Calu3 (cell line): Measurements from ENCODE around the gene PCDHB9. TPM values are rescaled to one million over a fixed set of nuclear protein-coding genes. Genes with fewer than 3 reads are reported as not detected.
"Not testable (repeated sequence)": the region's sequence is repeated elsewhere in the genome, so short reads cannot be mapped to it uniquely, and the experiment has no call there.

Experiments
- BruUV-seq: library from RNA; stranded (reverse); fragments of 400-500 nt; replicated peaks from 2 replicates; lab custom pipeline; 2021; lab: Mats Ljungman, UMichigan
- CTCF ChIA-PET: fragments of 300-600 bp; sonication (Branson Sonifier 250); formaldehyde crosslinking; loops from one replicate; lab custom pipeline; 2022; ENCODE audit warnings: antibody characterized with exemption; lab: Charles Lee
- DNase-seq: peaks from one replicate; pipeline ENCODE4 v3.0.0; 2022
- H3K27ac Mint-ChIP-seq: one replicate; pipeline ENCODE4 v1.8.0; 2022; ENCODE audit warnings: mixed read lengths; ENCODE audit not compliant: unreplicated experiment
- H3K27me3 Mint-ChIP-seq: one replicate; pipeline ENCODE4 v1.8.0; 2022; ENCODE audit warnings: mixed read lengths; ENCODE audit not compliant: unreplicated experiment
- H3K36me3 Mint-ChIP-seq: one replicate; pipeline ENCODE4 v1.8.0; 2022; ENCODE audit warnings: mild to moderate bottlenecking, moderate library complexity, mixed read lengths; ENCODE audit not compliant: insufficient read depth, unreplicated experiment
- H3K4me1 Mint-ChIP-seq: one replicate; pipeline ENCODE4 v1.8.0; 2022; ENCODE audit warnings: mild to moderate bottlenecking, low read depth, mixed read lengths; ENCODE audit not compliant: unreplicated experiment
- H3K4me3 Mint-ChIP-seq: one replicate; pipeline ENCODE4 v1.8.0; 2022; ENCODE audit warnings: mild to moderate bottlenecking, low read depth, moderate library complexity, mixed read lengths; ENCODE audit not compliant: unreplicated experiment
- H3K9me3 Mint-ChIP-seq: one replicate; pipeline ENCODE4 v1.8.0; 2022; ENCODE audit warnings: low read depth, mixed read lengths; ENCODE audit not compliant: unreplicated experiment
- CTCF ChIP-seq: fragments of 200-600 bp; IDR thresholded peaks from one replicate; pipeline ENCODE4 v1.8.0; 2022; ENCODE audit warnings: antibody characterized with exemption; ENCODE audit not compliant: unreplicated experiment
- intact Hi-C: fragments of 100-400 bp; cut with micrococcal nuclease; formaldehyde crosslinking; loops from one replicate; pipeline ENCODE4 v1.10.0; 2022; ENCODE audit not compliant: unreplicated experiment
- total RNA-seq: library from RNA; stranded (reverse); gene quantifications from 2 replicates; pipeline ENCODE4 v1.2.3, GENCODE V29; 2022

The PCDHB9 gene
- total RNA-seq, 1 experiment from 2014 or later: 3.5 TPM

- BruUV-seq: no TSS peak
- H3K4me1 Mint-ChIP-seq: no peaks in the 10 kb centered on the region
- CTCF ChIA-PET: no interaction called here
- intact Hi-C loops: no loop called here
- no peak for TF ChIP-seq CTCF
- no peaks in the 10 kb centered on the region for H3K27me3 Mint-ChIP-seq
- H3K36me3 Mint-ChIP-seq: no peaks in the 10 kb centered on the region
- no peak overlapping the region for H3K4me3 Mint-ChIP-seq
- DNase-seq: no peak
- H3K9me3 Mint-ChIP-seq: peaks cover 15% of the 10 kb centered on the region
- H3K27ac Mint-ChIP-seq: no peak overlapping the region
Observed at GRCh38 chr5:141150993-141151325, 36.0 kb upstream of the PCDHB9 start.

- H3K36me3 Mint-ChIP-seq, H3K4me1 Mint-ChIP-seq, DNase-seq, intact Hi-C loops, H3K27ac Mint-ChIP-seq, H3K4me3 Mint-ChIP-seq, CTCF ChIA-PET, H3K27me3 Mint-ChIP-seq, BruUV-seq: not testable (repeated sequence)
- peaks cover 14% of the 10 kb centered on the region for H3K9me3 Mint-ChIP-seq
Observed at GRCh38 chr5:141151632-141152031, 35.3 kb upstream of the PCDHB9 start.

GRCh38 chr5:141152096-141152495, 34.9 kb upstream of the PCDHB9 start:
- H3K27ac Mint-ChIP-seq, DNase-seq, H3K4me3 Mint-ChIP-seq, H3K27me3 Mint-ChIP-seq, CTCF ChIA-PET, H3K36me3 Mint-ChIP-seq, intact Hi-C loops, BruUV-seq, H3K4me1 Mint-ChIP-seq: not testable (repeated sequence)
- H3K9me3 Mint-ChIP-seq: peaks cover 14% of the 10 kb centered on the region

GRCh38 chr5:141155540-141156374, 31.2 kb upstream of the PCDHB9 start:
- Mint-ChIP-seq H3K9me3 (peaks cover 13% of the 10 kb centered on the region), H3K4me1 (no peaks in the 10 kb centered on the region), H3K27ac (no peak overlapping the region), H3K36me3 (no peaks in the 10 kb centered on the region), H3K27me3 (no peaks in the 10 kb centered on the region), H3K4me3 (no peak overlapping the region)
- no peak for DNase-seq
- CTCF ChIA-PET: no interaction called here
- BruUV-seq: no TSS peak
- TF ChIP-seq CTCF: no peak
- intact Hi-C loops: no loop called here

- H3K27ac Mint-ChIP-seq: not testable (repeated sequence)
Observed at GRCh38 chr5:141157356-141157755, 29.6 kb upstream of the PCDHB9 start.

GRCh38 chr5:141157901-141158300, 29.1 kb upstream of the PCDHB9 start:
- H3K9me3 Mint-ChIP-seq, H3K27me3 Mint-ChIP-seq, intact Hi-C loops, H3K36me3 Mint-ChIP-seq, H3K4me3 Mint-ChIP-seq, DNase-seq, CTCF ChIA-PET, H3K27ac Mint-ChIP-seq, BruUV-seq, H3K4me1 Mint-ChIP-seq: not testable (repeated sequence)

More at GRCh38 chr5:141157356-141157755, 29.6 kb upstream of the PCDHB9 start:
- CTCF ChIA-PET, H3K36me3 Mint-ChIP-seq, intact Hi-C loops, BruUV-seq, H3K4me3 Mint-ChIP-seq, DNase-seq, H3K27me3 Mint-ChIP-seq, H3K9me3 Mint-ChIP-seq, H3K4me1 Mint-ChIP-seq: not testable (repeated sequence)
